Glomerular visceral epithelial cell (primary cell): Measurements from ENCODE around the gene NRN1.

Experiments used
- DNase-seq: peaks from one replicate; pipeline ENCODE4 v3.0.0-alpha.2; 2016; ENCODE audit errors: extremely low spot score

Gene NRN1

DNA sequence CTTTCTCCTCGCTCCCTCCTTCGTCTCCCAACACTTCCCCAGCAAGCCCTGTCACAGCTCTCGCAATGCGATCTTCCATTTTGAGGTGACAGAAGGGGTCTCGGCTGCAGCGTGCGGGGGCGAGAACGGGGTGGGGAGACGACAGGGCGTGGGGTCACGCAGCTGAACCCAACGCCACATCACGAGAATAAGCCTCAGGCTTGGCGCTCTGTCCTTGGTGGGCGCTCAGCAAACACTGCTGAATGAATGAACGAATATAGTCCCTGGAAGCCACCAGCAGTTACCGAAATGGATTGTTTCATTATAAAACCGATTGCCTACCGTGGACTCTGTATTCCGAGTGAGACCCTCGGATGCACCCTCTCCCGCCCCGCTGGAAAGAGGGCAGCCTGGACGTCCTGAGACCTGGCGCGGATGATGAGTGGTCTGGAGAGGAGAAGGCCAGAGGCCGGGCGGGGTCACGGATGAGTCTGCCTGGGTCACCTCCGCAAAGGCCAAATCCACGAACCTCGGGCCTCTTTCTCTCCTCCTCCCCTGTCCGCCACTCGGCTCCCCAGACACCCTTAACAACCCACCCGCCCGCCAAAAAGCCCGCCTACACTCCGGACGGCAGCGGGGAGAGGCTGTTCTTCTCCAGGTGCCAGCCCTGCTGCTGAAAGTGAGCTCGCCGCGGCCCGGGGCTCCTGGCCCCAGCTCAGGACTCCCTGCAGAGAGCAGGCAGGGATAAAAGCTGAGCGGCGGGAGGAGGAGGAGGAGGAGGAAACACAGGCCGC is 3.7 kb downstream of the NRN1 start:
- peak; percentile 34 for DNase-seq

DNA sequence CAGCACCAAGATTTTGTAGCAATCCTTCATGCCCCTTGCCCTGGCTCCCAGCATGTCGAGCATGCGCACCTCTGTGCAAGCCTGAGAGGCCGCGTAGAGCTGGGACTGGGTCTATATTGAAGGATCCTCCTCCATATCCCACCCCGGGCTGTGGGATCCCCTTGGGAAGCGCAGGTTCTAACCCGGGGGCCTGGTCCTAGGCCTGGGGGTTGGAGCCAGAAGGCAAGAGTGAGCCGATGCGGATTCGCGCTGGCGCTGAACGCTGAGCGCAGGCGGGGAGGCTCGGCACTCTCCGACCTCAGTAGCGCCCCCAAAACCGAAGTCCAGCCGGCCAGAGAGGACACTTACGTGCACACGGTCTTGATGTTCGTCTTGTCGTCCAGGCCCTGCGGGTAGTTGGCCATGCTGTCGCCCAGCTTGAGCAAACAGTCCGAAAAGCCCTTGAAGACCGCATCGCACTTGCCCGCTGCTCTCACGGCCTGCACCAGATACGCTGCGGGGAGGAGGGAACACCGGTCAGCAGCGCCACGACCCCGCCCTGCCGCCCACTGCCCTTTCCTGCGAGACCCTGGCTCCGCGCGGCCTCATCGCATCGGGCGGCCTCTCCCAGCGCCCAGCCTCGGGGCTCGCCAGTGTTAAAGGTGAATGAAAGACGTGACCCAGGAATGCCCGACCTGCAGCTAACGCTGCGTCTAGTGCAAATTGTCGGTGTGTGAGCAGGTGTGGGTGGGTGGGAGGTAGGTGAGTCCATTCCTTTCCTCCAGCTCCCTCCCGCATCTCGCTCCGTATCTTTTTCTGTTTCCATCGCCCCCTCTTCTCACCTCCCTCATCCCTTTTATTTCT is 4.5 kb downstream of the NRN1 start:
- no peak for DNase-seq

DNA sequence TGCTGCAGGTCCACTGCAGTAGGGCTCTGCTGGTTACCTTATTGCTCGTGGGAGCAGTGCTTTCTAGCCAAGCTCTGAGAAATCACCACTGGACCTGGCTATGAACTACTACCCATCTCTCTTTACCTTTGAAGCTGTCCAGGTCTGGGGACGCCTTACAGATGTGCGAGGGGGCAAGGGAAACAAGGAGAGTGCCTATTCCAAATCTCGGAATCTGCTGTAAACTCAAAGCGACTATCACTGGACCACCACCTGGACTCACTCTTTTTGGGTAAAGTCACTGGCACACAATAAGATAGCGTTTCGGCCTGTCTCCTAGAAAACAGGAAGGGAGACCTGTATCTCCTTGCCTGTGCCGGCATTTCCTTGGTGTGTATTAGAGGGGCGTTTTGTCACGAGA is 5.3 kb downstream of the NRN1 start:
- DNase-seq = no peak

DNA sequence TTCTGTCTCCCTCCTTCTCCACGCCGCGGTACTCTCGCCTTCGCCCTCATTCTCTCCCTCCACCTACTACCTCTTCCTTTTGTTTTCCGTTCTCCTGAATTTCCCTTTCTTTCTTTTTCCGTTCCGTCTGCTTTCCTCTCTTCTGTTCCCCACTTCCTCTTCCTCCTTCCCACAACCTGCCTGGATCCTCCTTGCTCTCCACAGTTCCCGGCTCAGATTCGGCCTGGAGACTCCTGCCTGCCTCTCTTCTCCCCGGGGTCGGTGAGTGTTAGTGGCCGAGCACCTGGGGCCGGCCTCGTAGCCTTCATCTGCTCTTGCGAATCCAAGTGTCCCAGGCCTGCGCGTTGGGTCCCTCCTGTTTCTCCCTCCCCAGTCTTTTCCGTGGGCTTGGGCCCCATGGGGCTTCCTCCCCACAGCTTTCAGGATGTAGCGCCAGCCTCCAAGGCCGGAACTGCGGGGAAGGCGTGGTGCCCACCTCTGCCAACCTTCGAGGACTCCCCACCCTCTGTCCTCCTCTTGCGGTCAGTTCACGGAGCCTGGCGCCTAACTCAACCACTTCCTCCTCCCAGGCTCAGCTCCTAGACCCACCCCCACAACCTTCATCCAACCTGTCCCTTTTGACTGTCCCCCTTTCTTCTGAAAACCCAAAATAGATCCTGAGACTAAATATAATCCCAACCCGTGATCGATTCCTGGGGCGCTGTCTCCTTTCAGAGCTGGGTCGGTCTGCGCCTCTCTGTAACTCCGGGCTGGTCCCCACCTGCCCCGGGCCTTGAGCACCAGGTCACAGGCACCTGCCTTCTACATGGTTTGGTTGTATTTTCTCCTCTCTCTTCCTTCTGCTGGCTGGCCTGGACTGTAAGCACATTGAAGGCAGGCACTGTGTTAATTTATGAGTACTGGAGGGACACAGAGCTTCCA is 6.8 kb downstream of the NRN1 start:
- DNase-seq = no peak

DNA sequence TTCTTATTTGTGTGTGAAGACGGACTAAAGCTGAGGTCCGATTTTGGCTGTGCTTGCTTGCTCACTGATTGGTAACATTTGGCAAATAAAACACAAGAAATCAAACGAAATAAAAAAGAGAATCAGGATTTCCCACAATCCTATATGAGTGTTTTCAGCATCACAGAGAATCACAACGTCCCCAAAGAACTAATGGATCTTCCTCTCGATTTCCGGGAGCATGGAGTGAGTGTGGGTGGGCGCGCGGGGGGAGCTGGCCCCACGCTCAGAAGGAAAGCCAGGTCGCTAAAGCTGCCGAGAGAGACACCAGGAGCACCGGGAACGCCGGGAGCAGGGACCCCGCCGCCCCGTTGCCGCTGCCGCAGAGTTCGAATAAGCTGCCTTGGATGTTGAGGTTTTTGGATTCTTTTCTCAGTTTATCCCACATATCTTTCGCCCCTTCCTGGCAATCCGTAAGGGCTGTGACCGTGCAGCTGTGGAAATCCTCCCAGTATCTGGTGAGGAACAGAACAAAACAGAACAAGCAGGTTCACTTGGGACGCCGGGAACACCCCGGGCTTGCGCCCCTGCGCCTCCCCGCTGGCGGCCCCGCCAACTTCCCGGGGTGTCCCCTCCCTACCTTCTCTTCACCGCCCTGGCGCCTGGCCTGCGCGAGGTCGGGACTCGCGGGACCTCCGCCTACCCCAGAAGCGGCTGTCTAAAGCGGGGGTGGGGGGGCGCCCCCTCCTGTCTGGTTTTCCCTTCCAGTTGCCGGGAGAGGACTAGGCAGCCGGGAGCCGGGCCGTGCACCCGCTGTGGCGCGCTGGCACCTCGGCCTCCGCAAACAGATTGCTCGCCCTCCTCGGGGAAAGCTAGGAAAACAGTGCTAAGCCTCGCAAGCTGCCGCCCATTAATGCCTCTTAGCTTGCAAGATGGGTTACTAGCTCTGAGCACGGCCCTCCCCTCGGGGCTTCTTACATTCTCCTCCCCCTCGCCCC is 7.7 kb downstream of the NRN1 start:
- no peak for DNase-seq

DNA sequence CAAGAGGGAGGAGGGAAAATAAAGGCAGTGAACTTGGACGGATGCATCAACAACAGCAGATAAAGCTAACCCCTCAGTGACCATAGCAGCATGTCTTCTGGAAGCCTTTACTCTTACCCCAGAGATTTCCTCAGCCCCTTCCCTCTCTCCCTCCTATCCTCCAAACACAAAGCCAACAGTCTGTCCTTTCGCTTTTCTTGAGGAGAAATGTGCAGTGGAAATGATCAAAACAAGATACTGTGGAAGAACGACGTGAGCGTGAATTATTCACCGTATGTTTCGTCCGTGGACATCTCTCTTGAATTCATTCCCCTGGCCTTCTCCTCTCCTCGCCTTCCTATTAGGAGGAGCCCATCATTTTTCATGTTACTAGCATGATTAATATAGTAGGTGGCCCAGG is 8.5 kb downstream of the NRN1 start:
- no peak for DNase-seq

DNA sequence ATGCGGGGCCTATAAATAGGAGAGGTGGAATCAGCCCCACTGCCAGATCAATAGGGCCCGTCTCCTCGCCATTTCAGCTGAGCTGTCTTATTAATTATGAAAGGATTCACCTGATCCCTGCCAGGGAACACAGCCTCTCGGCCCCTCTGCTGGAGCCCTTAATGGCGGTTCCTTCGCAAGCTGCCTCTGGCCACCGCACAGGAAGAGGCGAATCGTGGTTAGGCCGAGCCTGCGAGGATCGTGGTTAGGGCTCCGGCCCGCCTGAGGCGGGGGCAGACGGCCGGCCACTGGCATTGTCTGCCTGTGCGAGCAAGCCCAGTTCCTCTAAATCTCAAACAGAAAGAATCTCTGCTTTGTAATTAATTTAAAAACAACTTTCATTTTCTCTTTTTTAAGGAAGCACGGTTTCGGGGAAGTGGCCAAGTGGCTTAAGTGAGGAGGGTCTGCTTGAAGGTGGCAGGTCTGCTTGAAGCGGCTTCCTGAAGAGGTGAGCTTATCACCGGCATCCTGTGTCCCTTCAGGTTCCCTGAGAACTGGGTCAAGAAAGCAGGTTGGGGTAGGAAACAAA is 9.2 kb downstream of the NRN1 start:
- peak; percentile 48 for DNase-seq

DNA sequence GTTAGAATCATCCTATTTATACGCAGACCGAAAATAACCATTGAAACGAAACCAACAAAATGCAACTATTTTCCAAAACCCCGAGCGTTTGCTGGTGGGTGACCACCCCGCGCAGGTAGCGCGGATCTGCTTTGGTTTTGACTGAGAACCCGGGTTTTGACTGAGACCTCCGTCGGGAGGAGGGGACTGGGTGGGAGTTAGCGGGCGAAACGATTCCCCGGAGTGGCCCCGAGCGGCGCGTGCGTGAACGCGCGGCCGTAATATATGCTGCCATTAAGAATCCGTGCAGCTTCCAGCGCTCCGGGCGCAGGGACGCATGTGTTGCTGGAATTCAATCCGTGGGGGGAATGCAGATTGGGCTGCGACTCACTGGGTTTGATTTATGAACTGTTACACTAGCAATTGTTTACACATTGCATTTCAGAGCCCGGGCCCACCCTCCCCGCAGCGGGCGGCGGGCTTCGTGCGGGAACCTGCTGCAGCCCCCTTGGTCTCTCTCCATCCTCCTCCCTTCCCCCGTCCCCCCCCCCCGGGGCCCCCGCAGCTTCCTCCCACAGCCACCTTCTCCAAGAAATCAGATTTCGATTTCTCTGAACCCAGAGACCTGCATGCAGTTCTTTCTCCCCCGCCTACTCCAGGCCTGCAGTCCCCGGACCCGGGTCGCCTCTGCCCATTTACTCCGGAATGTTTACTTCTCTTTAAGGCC is 9.9 kb downstream of the NRN1 start:
- peak; percentile 49 for DNase-seq

DNA sequence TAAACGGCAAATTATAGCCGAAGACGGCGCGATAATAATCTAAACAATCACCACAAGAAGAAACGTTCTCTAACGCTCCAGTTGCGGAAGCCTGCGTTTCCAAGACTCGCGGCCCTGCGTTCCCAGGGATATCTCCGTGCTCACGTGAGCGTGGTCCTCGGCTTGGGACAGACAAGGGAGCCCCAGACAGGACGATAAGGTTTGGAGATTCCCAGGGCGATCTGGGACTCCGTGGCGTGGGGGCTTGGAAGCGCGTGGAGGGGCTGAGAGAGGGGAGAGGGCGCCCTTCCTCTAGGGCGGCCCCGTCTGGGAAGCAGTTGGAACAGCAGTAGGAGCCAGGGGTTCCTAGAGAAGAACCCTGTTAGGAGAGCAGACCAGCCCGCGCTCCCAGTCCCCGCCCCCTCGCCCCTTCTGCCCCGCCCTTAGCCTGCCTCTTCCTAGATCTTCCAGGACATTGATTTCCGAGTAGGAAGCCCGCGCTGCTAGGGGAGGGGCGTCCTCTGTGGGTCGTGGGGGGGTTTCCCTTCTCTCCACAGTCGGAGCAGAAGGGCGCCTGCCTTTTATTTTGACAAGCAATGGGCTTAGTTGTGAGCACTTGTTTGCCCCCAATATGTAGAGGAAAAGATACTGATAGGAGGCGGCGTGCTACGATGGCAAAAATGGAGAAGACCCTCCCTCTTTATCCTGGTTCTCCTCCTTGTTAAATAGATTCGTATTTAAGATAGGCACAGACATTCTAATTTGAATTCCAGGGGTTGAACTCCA is 10.6 kb downstream of the NRN1 start:
- DNase-seq = peak; percentile 88

DNA sequence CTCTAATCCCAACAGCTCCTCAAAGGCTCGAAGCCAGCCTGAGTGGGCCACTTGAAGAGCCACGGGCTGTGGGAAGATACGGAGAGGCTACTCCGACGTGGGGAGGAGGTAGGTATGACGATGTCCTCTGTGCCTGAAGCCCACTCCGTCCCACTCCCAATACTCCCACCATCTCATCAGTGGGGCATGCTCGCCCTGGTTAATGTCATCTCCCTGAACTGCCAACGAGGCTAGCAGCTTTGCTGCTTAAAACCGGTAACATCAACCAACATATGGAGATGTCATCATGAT is 11.1 kb downstream of the NRN1 start:
- DNase-seq = no peak

DNA sequence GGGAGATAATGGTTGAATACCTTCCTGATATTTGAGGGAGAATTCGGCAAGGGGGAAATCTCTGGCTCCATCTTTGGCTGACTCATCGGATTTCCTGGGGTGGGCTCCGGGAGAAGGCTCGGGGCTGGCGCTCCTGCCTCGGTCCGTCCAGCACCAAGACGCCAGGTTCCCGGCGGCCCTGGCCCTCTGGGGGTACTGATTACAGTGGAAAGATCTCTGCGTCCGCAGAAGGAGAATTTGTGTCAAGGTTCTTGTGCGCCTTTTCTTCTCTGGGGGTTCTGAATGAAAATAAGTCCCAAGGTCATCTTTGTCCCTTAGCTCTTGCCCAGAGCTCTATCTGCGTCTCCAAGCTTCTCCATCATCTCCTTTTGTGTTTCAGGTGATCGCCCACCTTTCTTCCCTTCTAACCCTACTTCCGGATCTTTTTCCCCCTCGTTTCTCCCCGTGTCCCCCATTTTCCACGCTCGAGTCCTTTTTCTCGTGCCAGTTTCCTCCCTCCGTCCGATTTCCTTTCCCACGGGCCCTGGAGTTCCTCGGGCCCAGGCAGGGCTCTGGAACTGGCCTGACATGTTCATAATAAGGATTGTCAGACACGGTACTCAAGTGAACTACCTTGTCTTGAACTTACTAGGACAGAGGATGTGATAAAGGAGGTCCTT is 11.6 kb downstream of the NRN1 start:
- no peak for DNase-seq

DNA sequence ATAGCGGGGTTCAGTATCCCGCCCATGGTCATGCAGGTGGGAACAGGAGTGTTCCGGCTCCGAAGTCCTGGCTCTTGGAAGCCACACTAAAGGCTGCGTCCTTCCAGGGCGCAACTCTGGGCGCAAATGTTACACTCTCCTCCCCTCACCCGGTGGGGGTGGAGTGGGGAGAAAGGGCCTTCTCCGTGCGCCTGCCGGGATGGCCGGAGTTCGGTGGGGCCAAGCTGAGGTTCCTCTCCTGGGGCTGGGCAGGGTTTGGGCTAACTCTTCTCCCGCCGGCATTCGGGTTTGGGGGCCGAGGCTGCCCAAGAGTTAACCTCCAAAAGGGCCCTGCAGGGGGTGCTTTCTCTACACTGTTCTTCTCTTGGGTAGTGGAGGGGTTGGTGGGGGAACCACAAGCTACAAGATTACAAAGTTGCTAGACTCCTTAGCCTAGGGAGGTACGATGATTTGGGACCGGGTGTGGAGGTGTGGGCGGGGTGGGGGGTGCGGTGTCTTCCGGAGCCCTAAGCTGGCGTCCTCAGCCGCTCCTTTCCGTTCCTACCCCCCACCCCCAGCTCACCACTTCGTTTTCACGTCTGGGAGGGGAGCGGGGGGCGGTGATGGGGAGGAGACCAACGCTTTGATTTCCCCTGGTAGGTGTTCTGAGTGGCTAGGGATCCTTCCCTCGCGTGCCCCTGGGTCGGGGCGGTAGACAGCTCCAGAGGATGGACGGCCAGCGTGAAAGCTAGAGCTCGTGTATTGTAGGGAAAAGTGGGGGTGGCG is 12.3 kb downstream of the NRN1 start:
- no peak for DNase-seq

DNA sequence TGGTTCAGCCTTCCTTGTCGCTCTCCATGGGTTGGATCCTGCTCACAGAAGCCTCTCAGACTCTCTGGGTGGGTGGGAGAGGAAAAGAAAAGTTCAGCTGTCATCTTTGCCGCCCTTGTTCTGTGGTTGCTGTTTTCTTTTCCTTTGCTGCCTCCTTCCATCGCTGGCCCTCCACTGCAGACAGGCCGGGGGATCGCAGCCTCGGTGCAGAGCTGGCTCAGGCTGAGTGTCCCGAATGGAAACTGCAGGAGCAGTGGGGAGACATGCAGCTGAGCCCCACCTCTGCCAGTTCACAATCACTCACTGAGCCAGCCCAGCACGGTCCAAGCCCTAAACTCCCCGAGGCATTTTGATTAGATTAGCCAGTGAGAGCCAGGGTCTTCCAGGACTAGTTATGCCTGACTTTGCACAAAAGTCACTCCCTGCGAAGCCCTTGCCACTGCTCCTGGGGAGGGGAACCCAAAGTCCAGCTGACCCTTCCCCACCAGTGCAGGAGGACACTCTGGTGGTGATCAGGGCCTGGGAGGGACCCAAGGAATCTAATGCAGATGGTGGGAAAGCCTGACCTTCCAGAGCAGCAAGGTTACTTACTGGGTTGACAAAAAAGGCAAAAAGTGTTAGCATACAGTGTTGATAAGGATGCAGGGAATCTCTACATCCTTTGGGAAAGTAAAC is 14.0 kb downstream of the NRN1 start:
- DNase-seq = no peak

DNA sequence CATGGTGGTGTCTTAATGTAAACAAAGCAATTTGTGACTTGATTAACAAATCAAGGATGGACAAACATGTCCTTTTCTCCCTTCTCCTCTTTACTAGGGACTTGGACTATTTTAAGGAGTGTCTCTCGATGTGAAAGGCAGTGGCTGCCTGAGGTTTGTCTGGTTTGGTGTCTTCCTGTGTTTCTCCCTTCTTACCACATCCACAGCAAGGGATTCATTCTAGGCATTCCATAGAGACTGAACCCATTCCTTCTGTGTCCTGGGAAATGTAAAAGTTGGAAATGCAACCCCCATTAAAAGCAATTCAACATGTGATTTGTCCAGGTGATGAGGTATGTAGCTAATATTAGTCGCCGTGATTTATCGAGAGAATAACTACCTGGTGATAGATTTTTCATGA is 15.9 kb downstream of the NRN1 start:
- no peak for DNase-seq

DNA sequence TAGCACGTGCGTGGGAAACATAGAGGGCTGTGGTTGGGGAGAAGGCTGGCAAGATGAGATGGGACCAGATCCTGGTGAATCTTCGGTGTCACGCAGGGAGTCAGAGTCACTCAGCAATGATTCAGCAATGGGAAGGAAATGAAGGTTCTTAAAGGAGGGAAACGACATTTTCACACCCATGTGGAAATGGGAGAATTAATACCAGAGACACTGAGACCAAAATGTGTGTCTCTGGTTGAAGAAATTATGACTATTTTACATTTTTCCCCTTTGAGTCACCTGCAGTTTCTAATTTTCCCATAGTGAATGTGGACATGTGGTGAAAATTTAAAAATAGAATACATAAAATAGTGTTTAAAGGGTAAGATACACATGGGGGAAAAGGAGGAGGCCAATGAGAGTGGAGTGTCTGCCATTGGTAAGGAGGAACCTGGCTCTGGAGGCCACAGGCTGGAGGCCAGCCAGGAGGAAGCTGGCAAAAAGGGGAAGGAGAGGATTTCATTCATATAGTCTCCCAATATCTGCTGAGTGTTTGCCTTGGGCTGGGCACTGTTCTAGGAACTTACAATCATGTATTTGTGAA is 17.5 kb downstream of the NRN1 start:
- DNase-seq = peak; percentile 17

DNA sequence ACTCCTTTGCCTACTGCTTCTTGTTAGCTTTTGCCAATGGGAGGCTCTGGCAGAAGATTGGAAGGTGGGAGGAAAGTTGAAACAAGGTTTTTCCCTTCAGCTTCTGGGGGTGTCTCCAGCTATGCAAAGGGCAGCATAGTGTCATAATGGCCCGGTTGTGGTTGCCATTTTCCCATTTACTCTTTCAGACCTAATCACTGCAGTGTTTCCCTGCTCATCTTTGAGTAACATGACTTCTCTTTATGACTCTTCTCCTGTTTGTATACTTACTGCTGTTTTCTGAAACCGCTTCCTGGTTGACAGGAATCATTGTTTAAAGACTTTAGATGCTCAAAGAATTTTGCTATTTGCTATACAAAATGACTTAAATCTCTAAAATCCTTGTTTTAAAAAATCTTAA is 19.9 kb downstream of the NRN1 start:
- no peak for DNase-seq
